H9 (cell line): Measurements from ENCODE around the gene RDH14. TPM values are rescaled to one million over a fixed set of nuclear protein-coding genes. Genes with fewer than 3 reads are reported as not detected.

Source experiments
- DNase-seq: peaks from one replicate; pipeline ENCODE4 v3.0.0-alpha.2; 2017
- H2AFZ ChIP-seq: one replicate; pipeline ENCODE4 v1.6.1; 2013; ENCODE audit warnings: mild to moderate bottlenecking, low read length, control low read depth, moderate library complexity
- H2AK5ac ChIP-seq: 2 replicates; pipeline ENCODE4 v1.6.1; 2013; ENCODE audit warnings: low read length, control low read depth, mixed read lengths; ENCODE audit not compliant: insufficient read length
- H2BK120ac ChIP-seq: one replicate; pipeline ENCODE4 v1.6.1; 2013; ENCODE audit warnings: low read depth, mild to moderate bottlenecking, low read length, control low read depth, inconsistent platforms; ENCODE audit not compliant: poor library complexity, severe bottlenecking
- H2BK12ac ChIP-seq: 2 replicates; pipeline ENCODE4 v1.6.1; 2013; ENCODE audit warnings: low read length, control low read depth, mixed read lengths, low read depth; ENCODE audit not compliant: insufficient read length
- H2BK15ac ChIP-seq: 2 replicates; pipeline ENCODE4 v1.6.1; 2013; ENCODE audit warnings: low read depth, low read length, control low read depth
- H2BK20ac ChIP-seq: one replicate; pipeline ENCODE4 v1.6.1; 2013; ENCODE audit warnings: low read depth, mild to moderate bottlenecking, low read length, control low read depth, inconsistent platforms; ENCODE audit not compliant: poor library complexity, severe bottlenecking
- H2BK5ac ChIP-seq: 2 replicates; pipeline ENCODE4 v1.6.1; 2013; ENCODE audit warnings: low read length, control low read depth, mixed read lengths; ENCODE audit not compliant: insufficient read length
- H3K14ac ChIP-seq: 2 replicates; pipeline ENCODE4 v1.6.1; 2013; ENCODE audit warnings: low read length, control low read depth; ENCODE audit not compliant: insufficient read depth
- H3K18ac ChIP-seq: 2 replicates; pipeline ENCODE4 v1.6.1; 2013; ENCODE audit warnings: low read depth, mild to moderate bottlenecking, mixed read lengths, low read length, control low read depth; ENCODE audit not compliant: insufficient read length
- H3K23ac ChIP-seq: 2 replicates; pipeline ENCODE4 v1.6.1; 2013; ENCODE audit warnings: low read length, control low read depth, mixed read lengths, low read depth; ENCODE audit not compliant: insufficient read length
- H3K23me2 ChIP-seq: 2 replicates; pipeline ENCODE4 v1.6.1; 2013; ENCODE audit warnings: low read depth, mild to moderate bottlenecking, mixed read lengths, low read length, control low read depth; ENCODE audit not compliant: insufficient read length, poor library complexity, severe bottlenecking
- H3K27ac ChIP-seq: 2 replicates; pipeline ENCODE4 v1.5.1; 2013; ENCODE audit warnings: low read length, control low read depth, mixed read lengths, low read depth; ENCODE audit not compliant: insufficient read length
- H3K27me3 ChIP-seq: 2 replicates; pipeline ENCODE4 v1.6.1; 2013; ENCODE audit warnings: low read length, control low read depth, inconsistent platforms; ENCODE audit not compliant: insufficient read depth
- H3K4ac ChIP-seq: 2 replicates; pipeline ENCODE4 v1.6.1; 2013; ENCODE audit warnings: low read depth, mild to moderate bottlenecking, control low read depth, inconsistent platforms, low read length, moderate library complexity
- H3K4me1 ChIP-seq: 2 replicates; pipeline ENCODE4 v1.6.1; 2013; ENCODE audit warnings: low read length, control low read depth, inconsistent platforms; ENCODE audit not compliant: insufficient read depth
- H3K4me2 ChIP-seq: 2 replicates; pipeline ENCODE4 v1.6.1; 2013; ENCODE audit warnings: low read length, control low read depth, mixed read lengths; ENCODE audit not compliant: insufficient read length, insufficient read depth
- H3K56ac ChIP-seq: 2 replicates; pipeline ENCODE4 v1.6.1; 2013; ENCODE audit warnings: low read depth, mild to moderate bottlenecking, mixed read lengths, low read length, control low read depth; ENCODE audit not compliant: insufficient read length
- H3K79me1 ChIP-seq: 2 replicates; pipeline ENCODE4 v1.6.1; 2013; ENCODE audit warnings: low read depth, mild to moderate bottlenecking, moderate library complexity, low read length, control low read depth, inconsistent platforms; ENCODE audit not compliant: insufficient read depth, poor library complexity, severe bottlenecking
- H3K79me2 ChIP-seq: 2 replicates; pipeline ENCODE4 v1.6.1; 2013; ENCODE audit warnings: low read length, control low read depth, inconsistent platforms; ENCODE audit not compliant: insufficient read depth
- H3K9ac ChIP-seq: 2 replicates; pipeline ENCODE4 v1.6.1; 2013; ENCODE audit warnings: low read length, control low read depth, mixed read lengths; ENCODE audit not compliant: insufficient read length; ENCODE audit errors: extremely low read depth
- H3K9me3 ChIP-seq: one replicate; pipeline ENCODE4 v1.6.1; 2013; ENCODE audit warnings: low read depth, low read length, inconsistent platforms; ENCODE audit not compliant: control insufficient read depth
- H3T11ph ChIP-seq: one replicate; pipeline ENCODE4 v1.6.1; 2013; ENCODE audit warnings: mild to moderate bottlenecking, low read length, control low read depth, inconsistent platforms
- H4K20me1 ChIP-seq: one replicate; pipeline ENCODE4 v1.6.1; 2013; ENCODE audit not compliant: control insufficient read depth, insufficient read length, insufficient read depth
- H4K5ac ChIP-seq: 2 replicates; pipeline ENCODE4 v1.6.1; 2013; ENCODE audit warnings: low read depth, mild to moderate bottlenecking, mixed read lengths, low read length, control low read depth; ENCODE audit not compliant: insufficient read length
- H4K8ac ChIP-seq: replicated peaks from 2 replicates; pipeline ENCODE4 v1.6.1; 2013; ENCODE audit warnings: low read length, control low read depth, mixed read lengths, low read depth; ENCODE audit not compliant: insufficient read length
- H4K91ac ChIP-seq: 2 replicates; pipeline ENCODE4 v1.6.1; 2013; ENCODE audit warnings: low read depth, mild to moderate bottlenecking, moderate library complexity, mixed read lengths, low read length, control low read depth; ENCODE audit not compliant: insufficient read length
- H3K27ac Mint-ChIP-seq, 3 experiments: 2 replicates in 2 of 3; 3 replicates in 1 of 3; pipeline ENCODE4 v1.8.0; 2020 to 2021; ENCODE audit warnings: mixed read lengths in 3 of 3, mild to moderate bottlenecking in 1 of 3, moderate library complexity in 1 of 3
- H3K27me3 Mint-ChIP-seq: 2 replicates; pipeline ENCODE4 v1.8.0; 2021; ENCODE audit warnings: low read depth, mild to moderate bottlenecking, moderate library complexity, mixed read lengths
- H3K36me3 Mint-ChIP-seq, 3 experiments: 2 replicates in 2 of 3; 3 replicates in 1 of 3; pipeline ENCODE4 v1.8.0; 2020 to 2021; ENCODE audit warnings: low read depth in 3 of 3, mixed read lengths in 3 of 3; ENCODE audit not compliant: insufficient read depth in 1 of 3
- H3K4me1 Mint-ChIP-seq, 2 experiments: 2 replicates each; pipeline ENCODE4 v1.8.0; 2020; ENCODE audit warnings: mixed read lengths in 2 of 2
- H3K4me3 Mint-ChIP-seq, 2 experiments: 2 replicates in 1 of 2; 3 replicates in 1 of 2; pipeline ENCODE4 v1.8.0; 2020 to 2021; ENCODE audit warnings: mild to moderate bottlenecking in 2 of 2, mixed read lengths in 2 of 2, moderate library complexity in 1 of 2
- H3K9me3 Mint-ChIP-seq, 2 experiments: 2 replicates in 1 of 2; 3 replicates in 1 of 2; pipeline ENCODE4 v1.8.0; 2020; ENCODE audit warnings: mild to moderate bottlenecking in 2 of 2, mixed read lengths in 2 of 2, moderate library complexity in 1 of 2
- CTCF ChIP-seq: fragments of 200-600 bp; sonication (generic); conservative IDR thresholded peaks from 3 replicates; pipeline ENCODE4 v1.8.0; 2021; ENCODE audit warnings: antibody characterized with exemption, mild to moderate bottlenecking
- WGBS: extraction: QIAGEN DNeasy Blood & Tissue Kit; methylation state at CpG from one replicate; pipeline ENCODE4 v1.1.7; 2013; ENCODE audit warnings: missing lambda C conversion rate, low lambda C conversion rate, mixed read lengths; ENCODE audit not compliant: insufficient read length; ENCODE audit errors: extremely low coverage; 5-methylcytosine and 5-hydroxymethylcytosine counted together
- total RNA-seq: library from RNA; stranded (reverse); gene quantifications from 2 replicates; pipeline ENCODE4 v1.2.1, GENCODE V29; 2021

The RDH14 gene
- total RNA-seq, 1 experiment from 2014 or later = 25.5 TPM

- Histone ChIP-seq H3K23ac (no peak overlapping the region), H2BK15ac (no peak overlapping the region), H4K20me1 (no peaks in the 10 kb centered on the region), H3K27me3 (no peaks in the 10 kb centered on the region), H3T11ph (no peak overlapping the region), H3K9me3 (no peaks in the 10 kb centered on the region), H4K8ac (no peak overlapping the region), H3K23me2 (no peaks in the 10 kb centered on the region), H3K27ac (no peak overlapping the region), H2AFZ (no peak overlapping the region), H3K4me1 (0 out of 2 replicates have a peak, but pooled peaks cover 2% of the 10 kb centered on the region), H3K56ac (no peak overlapping the region), H2BK20ac (no peak overlapping the region), H3K9ac (no peak overlapping the region), H3K4me2 (no peak overlapping the region), H2BK120ac (no peak overlapping the region), H3K14ac (no peak overlapping the region), H2AK5ac (no peak overlapping the region), H3K18ac (no peak overlapping the region), H2BK5ac (no peak overlapping the region), H2BK12ac (no peak overlapping the region), H4K91ac (no peak overlapping the region), H3K79me2 (no peaks in the 10 kb centered on the region), H3K4ac (no peak overlapping the region), H3K79me1 (no peaks in the 10 kb centered on the region), H4K5ac (no peak overlapping the region)
- no peaks in the 10 kb centered on the region for H3K36me3 Mint-ChIP-seq
- H3K9me3 Mint-ChIP-seq = no peaks in the 10 kb centered on the region; a peak in 1 of 5 replicates
- no CpG with 5 or more reads among the region's 1 CpG for WGBS
- H3K27ac Mint-ChIP-seq = no peak overlapping the region
- TF ChIP-seq CTCF = no peak
- H3K27me3 Mint-ChIP-seq = no peaks in the 10 kb centered on the region
- H3K4me1 Mint-ChIP-seq = peaks cover 0 to 2% of the 10 kb centered on the region in 2 experiments; a peak in 2 of 4 replicates
- DNase-seq = no peak
- H3K4me3 Mint-ChIP-seq = no peak overlapping the region
These were observed 49.6 kb upstream of the RDH14 start for GRCh38 chr2:18610090-18610489.
